Activated CD4-positive, CD25-positive, alpha-beta regulatory T cell (primary cell): ENCODE results near the gene RAB34.

Experiments used
- DNase-seq, 4 experiments: peaks; one replicate each; lab custom pipeline; 2025; lab: John Stamatoyannopoulos, UW

The RAB34 gene

GRCh38 chr17:28684963-28685362 lies 32.7 kb downstream of the RAB34 start:
- no peak for DNase-seq

DNA sequence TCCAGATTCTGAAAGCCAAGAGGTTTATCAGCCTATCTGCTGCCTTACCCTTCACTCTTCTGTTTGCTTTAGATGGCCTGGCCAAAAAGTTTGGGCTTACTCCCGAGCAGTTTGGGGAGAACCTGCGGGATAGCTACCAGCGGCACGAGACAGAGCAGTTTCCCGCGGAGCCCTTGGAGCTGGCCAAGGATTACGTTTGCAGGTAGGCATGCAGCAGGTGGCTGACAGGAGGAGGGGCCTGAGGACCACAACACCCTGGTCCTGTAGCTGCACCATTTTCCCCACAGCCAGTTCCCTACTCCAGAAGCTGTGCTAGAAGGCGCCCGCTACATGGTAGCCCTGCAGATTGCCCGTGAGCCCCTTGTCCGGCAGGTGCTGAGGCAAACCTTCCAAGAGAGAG lies 35.0 kb downstream of the RAB34 start:
- DNase-seq, result no peak

GRCh38 chr17:28675980-28676379 lies 41.7 kb downstream of the RAB34 start:
- no peak for DNase-seq

DNA sequence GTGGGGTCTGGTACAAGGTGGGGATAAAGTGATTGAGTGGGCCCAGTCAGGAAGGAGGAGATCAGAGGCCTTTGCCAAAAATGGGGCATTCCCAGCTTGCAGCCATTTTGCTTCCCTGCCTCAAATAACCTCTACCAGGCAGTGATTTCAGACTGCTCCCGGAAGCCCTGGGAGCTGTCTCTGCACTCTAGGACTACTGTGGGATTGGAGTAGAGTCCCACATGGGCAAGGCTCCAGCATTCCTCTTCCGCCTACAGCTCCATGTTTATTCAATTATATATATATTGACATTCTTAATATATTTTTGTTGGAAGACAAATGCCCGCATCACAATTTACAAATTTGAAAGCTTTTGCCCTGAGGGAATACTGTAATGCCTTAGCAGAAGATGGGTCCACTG lies 42.2 kb downstream of the RAB34 start:
- DNase-seq, result no peak

GRCh38 chr17:28669918-28670317 lies 47.8 kb downstream of the RAB34 start:
- DNase-seq, result no peak

- DNase-seq, result no peak
These were observed 49.8 kb downstream of the RAB34 start for GRCh38 chr17:28667870-28668269.

GRCh38 chr17:28665994-28666393 lies 51.7 kb downstream of the RAB34 start:
- no peak for DNase-seq
